CD14-positive monocyte (primary cell): ENCODE measurements around the gene PEMT. TPM values are rescaled to one million over a fixed set of nuclear protein-coding genes. Genes with fewer than 3 reads are reported as not detected.

Source experiments
- DNase-seq, 3 donors: peaks; one replicate each; pipeline ENCODE4 v3.0.0-alpha.2; 2011 to 2022
- H2AFZ ChIP-seq: 2 replicates; pipeline ENCODE4 v1.6.0; 2012; ENCODE audit warnings: mild to moderate bottlenecking, low read depth, low read length, inconsistent platforms; ENCODE audit not compliant: insufficient read depth, poor library complexity, severe bottlenecking
- H3K27ac ChIP-seq, 2 donors: 1 replicate in 1 of 2; 2 replicates in 1 of 2; pipeline ENCODE4 v1.5.1; 2012 to 2013; ENCODE audit warnings: low read length in 2 of 2, control low read depth in 1 of 2, inconsistent platforms in 1 of 2, low read depth in 1 of 2, mild to moderate bottlenecking in 1 of 2
- H3K27me3 ChIP-seq, 2 donors: one replicate each; pipeline versions ENCODE4 v1.6.0 to v1.6.1; 2011 to 2013; ENCODE audit warnings: low read length in 2 of 2; ENCODE audit not compliant: control insufficient read depth in 2 of 2, insufficient read depth in 2 of 2
- H3K36me3 ChIP-seq, 2 donors: replicated peaks in 1 of 2; 1 replicate in 1 of 2; 2 replicates in 1 of 2; pipeline versions ENCODE4 v1.5.1 to v1.6.1; 2012 to 2013; ENCODE audit warnings: low read length in 2 of 2, control low read depth in 1 of 2, inconsistent platforms in 1 of 2, mild to moderate bottlenecking in 1 of 2; ENCODE audit not compliant: insufficient read depth in 2 of 2, control insufficient read depth in 1 of 2
- H3K4me1 ChIP-seq, 2 donors: 1 replicate in 1 of 2; 2 replicates in 1 of 2; pipeline versions ENCODE4 v1.5.1 to v1.6.1; 2012 to 2013; ENCODE audit warnings: low read length in 2 of 2, control low read depth in 1 of 2, inconsistent platforms in 1 of 2, mild to moderate bottlenecking in 1 of 2, moderate library complexity in 1 of 2; ENCODE audit not compliant: insufficient read depth in 2 of 2, control insufficient read depth in 1 of 2
- H3K4me2 ChIP-seq: replicated peaks from 2 replicates; pipeline ENCODE3; 2012; ENCODE audit warnings: low read length, moderate library complexity, mild to moderate bottlenecking; ENCODE audit not compliant: poor library complexity, severe bottlenecking; ENCODE audit errors: extremely low read depth
- H3K4me3 ChIP-seq, 3 experiments: fragments of 200-600 bp in 1 of 3; sonication (generic) in 1 of 3; replicated peaks in 1 of 3; 1 replicate in 2 of 3; 2 replicates in 1 of 3; pipeline ENCODE4 v1.5.1; 2011 to 2013; ENCODE audit warnings: low read length in 3 of 3, mild to moderate bottlenecking in 3 of 3, control low read depth in 2 of 3, low read depth in 2 of 3, inconsistent platforms in 1 of 3, moderate library complexity in 1 of 3
- H3K79me2 ChIP-seq: 2 replicates; pipeline ENCODE4 v1.6.0; 2012; ENCODE audit warnings: mild to moderate bottlenecking, control low read depth, inconsistent platforms, low read length, moderate library complexity; ENCODE audit not compliant: insufficient read depth
- H3K9ac ChIP-seq: 2 replicates; pipeline ENCODE4 v1.6.0; 2017; ENCODE audit warnings: low read length, mild to moderate bottlenecking; ENCODE audit not compliant: insufficient read depth, poor library complexity, severe bottlenecking
- H3K9me3 ChIP-seq, 2 donors: replicated peaks in 1 of 2; 1 replicate in 1 of 2; 2 replicates in 1 of 2; pipeline versions ENCODE4 v1.5.1 to v1.6.1; 2012 to 2013; ENCODE audit warnings: low read length in 2 of 2, control low read depth in 1 of 2; ENCODE audit not compliant: control insufficient read depth in 1 of 2, insufficient read depth in 1 of 2
- H4K20me1 ChIP-seq: 2 replicates; pipeline ENCODE4 v1.6.0; 2012; ENCODE audit warnings: mild to moderate bottlenecking, low read length, control low read depth, moderate library complexity; ENCODE audit not compliant: insufficient read depth
- H3K27ac Mint-ChIP-seq, 7 donors: one replicate each; pipeline ENCODE4 v1.8.0; 2020; ENCODE audit warnings: mild to moderate bottlenecking in 7 of 7, mixed read lengths in 7 of 7, moderate library complexity in 6 of 7, inconsistent platforms in 2 of 7
- H3K27me3 Mint-ChIP-seq, 3 donors: one replicate each; pipeline ENCODE4 v1.8.0; 2021 to 2022; ENCODE audit warnings: low read depth in 3 of 3, mild to moderate bottlenecking in 3 of 3, mixed read lengths in 3 of 3, moderate library complexity in 3 of 3, inconsistent platforms in 1 of 3
- H3K36me3 Mint-ChIP-seq, 2 donors: one replicate each; pipeline ENCODE4 v1.8.0; 2020; ENCODE audit warnings: mixed read lengths in 2 of 2, inconsistent platforms in 1 of 2, mild to moderate bottlenecking in 1 of 2
- H3K4me1 Mint-ChIP-seq: one replicate; pipeline ENCODE4 v1.8.0; 2020; ENCODE audit warnings: mild to moderate bottlenecking, mixed read lengths
- H3K4me3 Mint-ChIP-seq, 2 donors: one replicate each; pipeline ENCODE4 v1.8.0; 2020; ENCODE audit warnings: mild to moderate bottlenecking in 2 of 2, mixed read lengths in 2 of 2, moderate library complexity in 1 of 2
- H3K9me3 Mint-ChIP-seq, 7 donors: one replicate each; pipeline ENCODE4 v1.8.0; 2020 to 2022; ENCODE audit warnings: mixed read lengths in 7 of 7, mild to moderate bottlenecking in 6 of 7, moderate library complexity in 6 of 7, inconsistent platforms in 2 of 7
- CTCF ChIP-seq: fragments of 200-600 bp; IDR thresholded peaks from one replicate; pipeline ENCODE4 v1.8.0; 2022; ENCODE audit warnings: antibody characterized with exemption, mild to moderate bottlenecking
- WGBS: methylation state at CpG from one replicate; pipeline ENCODE4 v1.1.5; 2013; ENCODE audit warnings: missing lambda C conversion rate; ENCODE audit not compliant: insufficient coverage; 5-methylcytosine and 5-hydroxymethylcytosine counted together
- intact Hi-C, 2 donors: fragments of 100-400 bp; cut with micrococcal nuclease; formaldehyde crosslinking; loops; one replicate each; pipeline versions ENCODE4 v1.15.0 to v1.15.1; 2023
- polyA plus RNA-seq, 3 donors: library from polyadenylated mRNA; depleted of rRNA in 1 of 3; unstranded in 2 of 3; stranded (reverse) in 1 of 3; fragments of 300-500 nt in 2 of 3; fragments of >200 nt in 1 of 3; fragmentation: Illumina TruSeq in 2 of 3; gene quantifications; 1 replicate in 2 of 3; 2 replicates in 1 of 3; pipeline ENCODE4 v1.2.3, GENCODE V29; 2012 to 2021

PEMT gene
- polyA plus RNA-seq, 3 donors, result 26.7 to 41.0 (median 38.4) TPM

- Histone ChIP-seq H3K9ac (no peak overlapping the region), H3K27ac (no peak overlapping the region), H3K79me2 (no peaks in the 10 kb centered on the region), H3K4me3 (no peak overlapping the region), H3K4me1 (no peaks in the 10 kb centered on the region), H2AFZ (no peak overlapping the region), H3K27me3 (no peaks in the 10 kb centered on the region), H3K9me3 (no peaks in the 10 kb centered on the region), H3K4me2 (no peak overlapping the region), H4K20me1 (no peaks in the 10 kb centered on the region), H3K36me3 (peaks cover 5 to 22% of the 10 kb centered on the region in 2 donors)
- no peak for TF ChIP-seq CTCF
- WGBS, result 93% methylated on average over 13 of the region's 13 CpGs
- Mint-ChIP-seq H3K27me3 (no peaks in the 10 kb centered on the region), H3K9me3 (no peaks in the 10 kb centered on the region), H3K4me1 (peaks cover 1% of the 10 kb centered on the region), H3K27ac (peak overlapping the region in 2 of 7 donors; percentile 3 to 50), H3K36me3 (peaks cover 20 to 26% of the 10 kb centered on the region in 2 donors), H3K4me3 (no peak overlapping the region)
- no peak for DNase-seq
- intact Hi-C loops, result no loop called here
These were observed 14.7 kb downstream of the PEMT start for GRCh38 chr17:17576772-17577234.

GRCh38 chr17:17575360-17576251, 15.9 kb downstream of the PEMT start:
- peaks cover 20 to 26% of the 10 kb centered on the region in 2 donors for H3K36me3 Mint-ChIP-seq
- DNase-seq, result no peak
- Histone ChIP-seq H3K79me2 (no peaks in the 10 kb centered on the region), H3K27me3 (no peaks in the 10 kb centered on the region), H3K4me3 (no peak overlapping the region), H3K9ac (no peak overlapping the region), H4K20me1 (no peaks in the 10 kb centered on the region), H2AFZ (no peak overlapping the region), H3K4me2 (no peak overlapping the region), H3K27ac (no peak overlapping the region), H3K4me1 (no peaks in the 10 kb centered on the region), H3K9me3 (no peaks in the 10 kb centered on the region), H3K36me3 (peaks cover 5 to 22% of the 10 kb centered on the region in 2 donors)
- intact Hi-C loops, result no loop called here
- no peak overlapping the region for H3K27ac Mint-ChIP-seq
- peaks cover 1% of the 10 kb centered on the region for H3K4me1 Mint-ChIP-seq
- WGBS, result 94% methylated on average over 8 of the region's 16 CpGs
- no peak for TF ChIP-seq CTCF
- no peaks in the 10 kb centered on the region for H3K27me3 Mint-ChIP-seq
- H3K9me3 Mint-ChIP-seq, result no peaks in the 10 kb centered on the region
- no peak overlapping the region for H3K4me3 Mint-ChIP-seq
